GM21367 (cell line): ENCODE measurements around the gene OR4C5.
"Not testable (repeated sequence)": the region's sequence is repeated elsewhere in the genome, so short reads cannot be mapped to it uniquely, and the experiment has no call there.

Experiments used
- ATAC-seq: cut with Tn5 transposase; IDR thresholded peaks from one replicate; pipeline ENCODE4 v1.9.1; 2021; ENCODE audit not compliant: unreplicated experiment

Gene OR4C5

GRCh38 chr11:48366365-48366764 lies at the start of gene OR4C5:
Gene OR4C5, minus strand, starts transcription at chr11:48366465. Its CDS starts 0 bp downstream, at chr11:48366465.
- no peak for ATAC-seq

GRCh38 chr11:48384670-48385069 lies 18.4 kb upstream of the OR4C5 start:
- no peak for ATAC-seq

- ATAC-seq, result not testable (repeated sequence)
Measured at GRCh38 chr11:48384151-48384550, 17.9 kb upstream of the OR4C5 start.

GRCh38 chr11:48361289-48361688 lies 5.0 kb downstream of the OR4C5 start:
- not testable (repeated sequence) for ATAC-seq

- no peak for ATAC-seq
Measured at GRCh38 chr11:48354677-48355076, 11.6 kb downstream of the OR4C5 start.

GRCh38 chr11:48354013-48354412 lies 12.3 kb downstream of the OR4C5 start:
- no peak for ATAC-seq

GRCh38 chr11:48346286-48346685 lies 20.0 kb downstream of the OR4C5 start:
- ATAC-seq, result not testable (repeated sequence)

GRCh38 chr11:48342505-48342904 lies 23.8 kb downstream of the OR4C5 start:
- ATAC-seq, result not testable (repeated sequence)

- no peak for ATAC-seq
Measured at GRCh38 chr11:48341466-48341865, 24.8 kb downstream of the OR4C5 start.

- ATAC-seq, result not testable (repeated sequence)
Measured at GRCh38 chr11:48324620-48325019, 41.6 kb downstream of the OR4C5 start, which contains the start of gene OR4C3. Gene OR4C3, plus strand, starts transcription at chr11:48324920. Its CDS starts 102 bp downstream, at chr11:48325022.

- not testable (repeated sequence) for ATAC-seq
Measured at GRCh38 chr11:48319813-48320212, 46.5 kb downstream of the OR4C5 start.
